AG04450 (cell line): ENCODE measurements around the gene RPS6KC1. TPM values are rescaled to one million over a fixed set of nuclear protein-coding genes. Genes with fewer than 3 reads are reported as not detected.
A peak's percentile ranks its signal among the peaks of the same experiment; 100 is the strongest.

ENCODE experiments used
- CTCF ChIA-PET: fragments of 300-600, 350-600 bp; formaldehyde crosslinking; extraction: SDS; loops from one replicate; lab custom pipeline; 2022; ENCODE audit warnings: antibody characterized with exemption, inconsistent platforms; lab: Charles Lee
- POLR2A ChIA-PET: fragments of 350-600 bp; formaldehyde crosslinking; extraction: SDS; loops from one replicate; lab custom pipeline; 2021; ENCODE audit warnings: antibody characterized with exemption, inconsistent platforms; lab: Yijun Ruan, JAX
- DNase-seq: peaks from one replicate; pipeline ENCODE4 v3.0.0-alpha.2; 2011; ENCODE audit warnings: low read depth, low spot score
- H3K27ac ChIP-seq: one replicate; pipeline ENCODE4 v1.5.1; 2012; ENCODE audit warnings: low read depth, low read length, control low read depth
- H3K27me3 ChIP-seq: one replicate; pipeline ENCODE4 v1.6.0; 2012; ENCODE audit warnings: low read length; ENCODE audit not compliant: control insufficient read depth, insufficient read depth
- H3K4me3 ChIP-seq: 2 replicates; pipeline ENCODE4 v1.5.1; 2011; ENCODE audit warnings: mild to moderate bottlenecking, low read depth, low read length, control low read depth
- H3K9me3 ChIP-seq: 2 replicates; pipeline ENCODE4 v1.5.1; 2012; ENCODE audit warnings: low read length; ENCODE audit not compliant: control insufficient read depth, insufficient read depth
- polyA plus RNA-seq: library from polyadenylated mRNA; depleted of rRNA; stranded (reverse); fragments of >200 nt; gene quantifications from 2 replicates; pipeline ENCODE4 v1.2.3, GENCODE V29; 2011
- TF ChIP-seq, protein P1 (sequence below): IDR thresholded peaks from 2 replicates; pipeline ENCODE4 v1.5.1; 2011; ENCODE audit warnings: low read depth, low read length, control low read depth, inconsistent platforms

RPS6KC1 gene
- polyA plus RNA-seq, 1 experiment, result 25.3 TPM

DNA sequence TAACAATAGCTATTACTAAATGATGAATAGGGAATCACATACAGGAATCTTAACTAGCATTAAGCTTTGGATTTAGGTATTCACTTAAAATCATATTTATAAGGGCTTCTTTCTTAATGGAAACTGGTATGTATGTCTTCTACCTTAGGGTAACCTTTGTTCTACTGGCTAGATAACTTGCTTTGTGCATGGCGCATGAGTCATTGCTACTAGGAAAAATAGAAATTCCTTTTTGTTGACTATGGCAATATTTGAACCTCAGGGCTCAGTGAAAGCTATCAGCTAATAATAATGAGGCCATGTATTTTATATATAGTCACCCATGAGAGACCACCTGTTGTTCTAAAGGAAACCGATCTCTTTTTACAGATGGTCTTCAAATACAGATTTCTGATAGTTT is 72.5 kb downstream of the RPS6KC1 start:
- TF ChIP-seq, protein P1, sequence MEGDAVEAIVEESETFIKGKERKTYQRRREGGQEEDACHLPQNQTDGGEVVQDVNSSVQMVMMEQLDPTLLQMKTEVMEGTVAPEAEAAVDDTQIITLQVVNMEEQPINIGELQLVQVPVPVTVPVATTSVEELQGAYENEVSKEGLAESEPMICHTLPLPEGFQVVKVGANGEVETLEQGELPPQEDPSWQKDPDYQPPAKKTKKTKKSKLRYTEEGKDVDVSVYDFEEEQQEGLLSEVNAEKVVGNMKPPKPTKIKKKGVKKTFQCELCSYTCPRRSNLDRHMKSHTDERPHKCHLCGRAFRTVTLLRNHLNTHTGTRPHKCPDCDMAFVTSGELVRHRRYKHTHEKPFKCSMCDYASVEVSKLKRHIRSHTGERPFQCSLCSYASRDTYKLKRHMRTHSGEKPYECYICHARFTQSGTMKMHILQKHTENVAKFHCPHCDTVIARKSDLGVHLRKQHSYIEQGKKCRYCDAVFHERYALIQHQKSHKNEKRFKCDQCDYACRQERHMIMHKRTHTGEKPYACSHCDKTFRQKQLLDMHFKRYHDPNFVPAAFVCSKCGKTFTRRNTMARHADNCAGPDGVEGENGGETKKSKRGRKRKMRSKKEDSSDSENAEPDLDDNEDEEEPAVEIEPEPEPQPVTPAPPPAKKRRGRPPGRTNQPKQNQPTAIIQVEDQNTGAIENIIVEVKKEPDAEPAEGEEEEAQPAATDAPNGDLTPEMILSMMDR, result no peak
- Histone ChIP-seq H3K27ac (no peak overlapping the region), H3K9me3 (no peaks in the 10 kb centered on the region), H3K27me3 (no peaks in the 10 kb centered on the region), H3K4me3 (no peak overlapping the region)
- DNase-seq, result peak; percentile 11
- ChIA-PET POLR2A (no interaction called here), CTCF (interaction anchor here (0.9 to 4.4 kb wide), 13 partner anchors 10 to 1177 kb away, joined by 3 to 23 read pairs (median 5); partner anchors contain the start of gene PROX1)

DNA sequence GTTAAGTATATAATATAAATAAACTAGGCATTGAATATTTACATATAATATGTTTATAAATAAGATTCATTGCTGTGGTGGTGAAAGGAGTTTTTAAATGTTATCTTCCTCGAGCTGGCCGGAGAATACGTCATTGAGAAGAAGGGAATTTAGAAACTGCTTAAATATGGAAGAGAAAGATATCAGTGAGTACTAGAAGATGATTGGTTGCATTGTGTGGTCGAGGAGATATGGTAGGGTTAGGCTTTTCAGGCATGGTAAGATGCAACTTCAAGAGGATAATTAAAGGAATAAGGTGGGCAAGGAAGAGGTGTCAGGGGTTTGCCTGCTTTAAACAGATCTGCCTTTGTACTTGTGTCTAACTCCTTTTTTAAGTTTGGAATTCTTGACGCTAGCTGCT is 73.5 kb downstream of the RPS6KC1 start:
- POLR2A ChIA-PET, result no interaction called here
- no peak overlapping the region for H3K4me3 ChIP-seq
- no peaks in the 10 kb centered on the region for H3K9me3 ChIP-seq
- TF ChIP-seq, protein P1, result no peak
- H3K27ac ChIP-seq, result no peak overlapping the region
- no peaks in the 10 kb centered on the region for H3K27me3 ChIP-seq
- CTCF ChIA-PET, result interaction anchor here (1.9 to 4.4 kb wide), 2 partner anchors 9 to 30 kb away, joined by 5 to 23 read pairs; no protein-coding TSS in a partner anchor
- no peak for DNase-seq

DNA sequence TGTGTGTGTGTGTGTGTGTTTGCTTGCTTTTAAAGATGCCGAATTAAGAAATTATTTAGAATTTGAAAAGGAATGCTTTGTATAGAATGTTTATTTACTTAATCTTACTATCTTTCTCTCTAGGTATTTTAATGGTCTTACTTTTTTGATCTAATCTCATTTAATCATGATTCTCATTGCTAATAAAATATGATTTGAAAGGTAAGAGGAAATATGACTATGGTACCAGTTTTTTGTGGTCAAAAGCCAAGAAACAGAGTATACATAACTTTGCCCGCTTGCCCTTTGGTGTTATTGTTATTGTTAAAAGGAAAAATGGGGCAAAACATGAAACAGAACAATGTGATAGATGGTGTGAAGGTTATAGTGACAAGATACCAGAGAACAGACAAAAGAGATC is 74.6 kb downstream of the RPS6KC1 start:
- ChIA-PET POLR2A (no interaction called here), CTCF (no interaction called here)
- TF ChIP-seq, protein P1, result no peak

DNA sequence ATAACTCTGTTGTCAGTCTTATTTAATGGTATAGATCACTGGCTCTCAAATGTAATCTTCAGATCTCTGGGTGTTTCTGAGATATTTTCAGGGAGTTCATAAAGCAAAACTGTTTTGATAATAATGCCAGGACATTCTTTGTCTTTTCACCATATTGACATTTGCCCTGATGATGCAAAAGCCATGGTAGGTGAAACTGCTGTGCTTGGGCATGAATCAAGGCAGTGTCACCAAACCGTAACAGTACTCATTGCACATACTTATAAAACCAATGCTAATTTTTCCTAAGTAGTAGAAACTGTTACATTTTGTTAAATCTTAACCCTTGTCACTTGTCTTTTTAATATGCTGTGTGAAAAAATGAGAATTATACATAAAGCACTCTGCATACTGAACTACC is 76.0 kb downstream of the RPS6KC1 start:
- H3K27ac ChIP-seq, result no peak overlapping the region
- no peaks in the 10 kb centered on the region for H3K9me3 ChIP-seq
- TF ChIP-seq, protein P1, result no peak
- POLR2A ChIA-PET, result no interaction called here
- H3K27me3 ChIP-seq, result no peaks in the 10 kb centered on the region
- CTCF ChIA-PET, result no interaction called here
- no peak for DNase-seq
- no peak overlapping the region for H3K4me3 ChIP-seq

More for the DNA sequence above, 74.6 kb downstream of the RPS6KC1 start:
- no peak for DNase-seq
- Histone ChIP-seq H3K27ac (no peak overlapping the region), H3K4me3 (no peak overlapping the region), H3K27me3 (no peaks in the 10 kb centered on the region), H3K9me3 (no peaks in the 10 kb centered on the region)

DNA sequence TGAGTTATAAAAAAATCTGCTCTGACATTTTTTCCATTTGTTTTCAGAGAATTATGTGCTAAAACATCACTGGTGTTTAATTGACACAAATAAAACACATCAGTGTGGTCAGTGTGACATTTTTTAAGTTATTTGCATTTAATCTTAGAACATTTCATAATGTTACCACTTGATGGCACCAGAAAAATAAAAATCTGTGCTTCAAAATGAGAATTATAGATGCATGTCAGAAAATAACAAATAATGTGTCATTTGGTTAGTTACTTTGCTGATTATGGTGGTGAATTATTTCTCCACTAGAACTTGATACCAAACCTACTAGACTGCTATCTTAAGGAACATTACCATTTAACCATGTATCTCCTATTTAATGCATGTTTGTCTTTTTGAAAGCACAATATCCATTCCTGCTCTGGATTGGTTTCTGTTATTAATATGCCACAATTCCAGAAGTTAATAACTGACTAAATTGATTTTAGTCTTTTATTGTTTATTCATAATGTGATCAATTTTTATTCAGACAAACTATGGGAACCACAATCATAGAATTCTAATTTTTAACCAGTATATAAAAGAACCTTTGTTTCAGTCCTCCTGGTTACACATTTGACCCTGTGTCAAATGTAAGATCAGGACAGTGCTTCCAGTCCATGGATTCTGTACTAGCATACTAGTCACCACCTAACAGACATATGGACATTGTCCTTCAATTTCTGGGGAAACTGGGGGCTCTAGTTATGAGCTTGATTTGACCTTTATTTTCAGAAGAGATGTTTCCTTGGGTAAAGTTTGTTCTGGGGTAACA is 81.0 kb downstream of the RPS6KC1 start:
- TF ChIP-seq, protein P1, result no peak
- H3K9me3 ChIP-seq, result no peaks in the 10 kb centered on the region
- CTCF ChIA-PET, result interaction anchor here (0.6 to 3.1 kb wide), 4 partner anchors 9 to 881 kb away, joined by 3 to 23 read pairs (median 3); no protein-coding TSS in a partner anchor
- no peak for DNase-seq
- POLR2A ChIA-PET, result no interaction called here
- no peak overlapping the region for H3K27ac ChIP-seq
- no peaks in the 10 kb centered on the region for H3K27me3 ChIP-seq
- H3K4me3 ChIP-seq, result no peak overlapping the region
